NCI-H2196 treated with DMSO at 0.1 percent for 48 hours (cell line): ENCODE data around the gene GNA15.

Experiments
- DNase-seq: peaks from one replicate; lab custom pipeline; 2025; ENCODE audit not compliant: unreplicated experiment; lab: John Stamatoyannopoulos, UW

The GNA15 gene

DNA sequence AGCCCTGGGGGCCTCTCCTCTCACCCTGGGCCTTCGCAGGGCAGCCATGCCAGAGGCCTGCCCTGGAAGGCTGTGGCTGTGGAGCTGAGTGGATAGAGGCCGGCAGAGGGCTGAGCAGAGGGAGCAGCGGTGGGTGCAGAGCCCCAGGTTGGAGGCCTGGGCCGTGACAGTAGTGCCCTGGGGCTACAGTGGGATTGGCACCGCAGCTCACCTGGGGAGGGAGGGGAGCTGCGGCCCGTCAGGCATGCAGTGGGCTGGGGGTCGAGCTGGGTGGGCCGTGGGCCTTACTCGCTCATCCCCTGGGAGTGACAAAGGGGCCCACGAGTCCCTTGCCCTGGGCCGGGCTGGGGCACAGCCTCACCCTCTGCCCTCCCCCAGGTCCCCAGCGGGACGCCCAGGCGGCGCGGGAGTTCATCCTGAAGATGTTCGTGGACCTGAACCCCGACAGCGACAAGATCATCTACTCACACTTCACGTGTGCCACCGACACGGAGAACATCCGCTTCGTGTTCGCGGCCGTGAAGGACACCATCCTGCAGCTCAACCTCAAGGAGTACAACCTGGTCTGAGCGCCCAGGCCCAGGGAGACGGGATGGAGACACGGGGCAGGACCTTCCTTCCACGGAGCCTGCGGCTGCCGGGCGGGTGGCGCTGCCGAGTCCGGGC lies 15.1 kb upstream of the GNA15 start:
- no peak for DNase-seq

GRCh38 chr19:3121396-3121795 lies 14.4 kb upstream of the GNA15 start:
- DNase-seq = no peak

- DNase-seq = no peak
These were observed 13.9 kb upstream of the GNA15 start for GRCh38 chr19:3121821-3122511.

- DNase-seq = no peak
These were observed 13.3 kb upstream of the GNA15 start for GRCh38 chr19:3122512-3122870.

GRCh38 chr19:3123088-3123721 lies 12.6 kb upstream of the GNA15 start:
- DNase-seq = no peak

DNA sequence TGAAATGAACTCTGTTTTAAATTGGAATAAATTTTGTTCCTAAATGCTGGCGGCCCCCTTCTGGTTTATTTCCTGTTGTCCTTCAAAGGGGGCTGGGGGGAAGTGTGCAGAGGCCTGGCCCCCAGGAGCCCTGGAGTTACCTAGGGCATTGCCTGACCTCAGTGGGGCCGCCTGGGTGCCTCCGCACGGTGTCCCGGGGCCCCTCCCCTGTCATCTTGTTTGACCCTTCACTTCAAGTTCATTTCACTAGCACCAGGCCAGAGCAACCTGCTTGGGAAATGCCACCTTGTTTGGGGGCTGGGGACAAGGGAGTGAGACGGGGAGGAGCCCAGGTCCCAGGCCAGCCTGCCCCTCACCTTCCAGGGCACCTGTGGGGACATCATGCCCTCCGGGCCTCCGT lies 11.9 kb upstream of the GNA15 start:
- DNase-seq = no peak

- DNase-seq = no peak
These were observed 11.2 kb upstream of the GNA15 start for GRCh38 chr19:3124630-3125029.

GRCh38 chr19:3125900-3126524 lies 9.8 kb upstream of the GNA15 start:
- DNase-seq = peak; percentile 60

GRCh38 chr19:3129112-3129511 lies 6.7 kb upstream of the GNA15 start:
- no peak for DNase-seq

- DNase-seq = no peak
These were observed 4.7 kb upstream of the GNA15 start for GRCh38 chr19:3131168-3131567.

GRCh38 chr19:3132971-3133792 lies 2.7 kb upstream of the GNA15 start:
- peak; percentile 8 for DNase-seq

DNA sequence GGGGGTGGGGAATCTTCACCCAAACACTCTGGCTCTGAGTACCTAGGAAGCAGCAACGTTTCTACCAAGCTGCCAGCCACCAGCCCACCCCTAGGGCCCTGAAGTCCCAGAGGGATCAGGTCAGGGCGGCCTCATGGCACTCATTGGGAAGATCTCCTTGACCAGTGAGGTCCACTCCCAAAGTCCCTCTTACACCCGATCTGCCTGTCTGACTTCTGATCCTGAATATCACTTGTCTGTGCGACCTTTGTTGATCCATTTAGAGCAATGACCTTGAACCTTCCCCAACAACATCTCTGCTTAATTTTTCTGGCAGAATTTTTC lies 2.1 kb upstream of the GNA15 start:
- DNase-seq = no peak

DNA sequence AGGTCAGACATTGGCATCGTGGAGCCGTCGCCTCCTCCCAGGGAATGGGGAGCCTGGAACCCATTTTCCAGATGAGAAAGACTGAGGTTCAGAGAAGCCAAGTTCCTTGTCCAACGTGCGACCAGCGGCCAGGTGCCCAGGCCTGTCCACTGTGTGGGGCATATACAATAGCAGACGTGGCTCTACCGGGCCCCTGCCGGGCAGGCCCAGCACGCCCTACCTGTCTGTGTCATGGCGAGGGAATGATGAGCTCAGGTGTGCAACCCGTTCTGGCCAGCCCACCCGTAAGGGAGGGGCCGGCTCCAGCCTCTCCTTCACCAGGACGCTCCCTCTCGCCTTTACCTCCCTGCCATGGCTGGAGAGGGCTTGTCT lies 837 bp downstream of the GNA15 start:
- no peak for DNase-seq

- no peak for DNase-seq
These were observed 1.3 kb downstream of the GNA15 start for GRCh38 chr19:3137119-3137518.

DNA sequence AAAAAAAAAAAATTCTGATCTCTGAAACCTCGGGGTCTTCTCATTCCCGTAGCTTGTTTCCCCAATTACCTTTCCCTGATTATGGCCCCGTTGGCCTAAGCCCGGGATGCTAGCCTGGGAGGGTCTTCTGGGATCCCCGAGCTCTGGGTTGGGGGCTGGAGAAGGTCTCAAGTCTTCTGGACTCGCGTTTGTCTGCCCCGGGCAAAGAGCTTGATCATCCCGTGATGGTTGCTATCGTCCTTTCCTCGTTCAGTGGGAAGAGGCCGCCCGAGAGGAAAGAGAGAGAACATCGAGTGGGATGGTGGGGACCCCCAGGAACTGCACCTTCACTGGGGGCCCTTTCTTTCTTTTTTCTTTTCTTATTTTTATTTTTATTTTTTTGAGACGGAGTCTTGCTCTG lies 2.4 kb downstream of the GNA15 start:
- no peak for DNase-seq

DNA sequence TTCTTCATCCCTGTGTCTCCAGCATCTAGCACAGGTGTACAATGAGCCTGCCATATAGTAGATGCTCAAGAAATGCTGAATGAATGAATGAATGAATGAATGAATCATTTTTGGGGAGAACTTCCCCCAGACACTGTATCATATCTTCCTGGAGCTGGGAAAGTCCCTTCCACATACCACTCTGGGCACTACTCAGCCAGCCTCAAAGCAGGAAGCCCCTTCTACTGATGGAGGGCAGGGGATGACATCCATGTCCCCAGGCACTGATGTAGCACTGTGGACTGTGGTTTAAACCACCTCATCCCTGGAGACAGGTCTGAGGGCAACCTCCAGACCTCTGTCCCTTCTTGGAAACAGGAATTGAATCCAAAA lies 4.8 kb downstream of the GNA15 start:
- no peak for DNase-seq

DNA sequence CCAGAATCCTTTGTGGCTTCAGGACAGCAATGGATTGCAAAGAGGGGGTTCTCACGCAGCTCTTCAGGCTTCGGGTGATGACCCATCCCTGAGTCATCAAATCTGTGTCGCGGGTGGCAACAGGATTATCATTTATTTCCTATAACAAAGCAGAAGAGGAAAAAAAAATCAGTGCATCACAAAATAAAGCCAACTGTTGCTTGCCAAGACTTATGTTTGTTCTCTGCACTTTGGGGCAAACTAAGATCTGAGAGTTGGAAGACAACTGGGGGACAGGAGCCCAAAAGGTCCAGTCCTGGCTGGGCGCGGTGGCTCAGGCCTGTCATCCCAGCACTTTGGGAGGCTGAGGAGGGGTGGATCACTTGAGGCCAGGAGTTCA lies 6.4 kb downstream of the GNA15 start:
- DNase-seq = no peak

GRCh38 chr19:3142781-3143337 lies 7.0 kb downstream of the GNA15 start:
- no peak for DNase-seq

DNA sequence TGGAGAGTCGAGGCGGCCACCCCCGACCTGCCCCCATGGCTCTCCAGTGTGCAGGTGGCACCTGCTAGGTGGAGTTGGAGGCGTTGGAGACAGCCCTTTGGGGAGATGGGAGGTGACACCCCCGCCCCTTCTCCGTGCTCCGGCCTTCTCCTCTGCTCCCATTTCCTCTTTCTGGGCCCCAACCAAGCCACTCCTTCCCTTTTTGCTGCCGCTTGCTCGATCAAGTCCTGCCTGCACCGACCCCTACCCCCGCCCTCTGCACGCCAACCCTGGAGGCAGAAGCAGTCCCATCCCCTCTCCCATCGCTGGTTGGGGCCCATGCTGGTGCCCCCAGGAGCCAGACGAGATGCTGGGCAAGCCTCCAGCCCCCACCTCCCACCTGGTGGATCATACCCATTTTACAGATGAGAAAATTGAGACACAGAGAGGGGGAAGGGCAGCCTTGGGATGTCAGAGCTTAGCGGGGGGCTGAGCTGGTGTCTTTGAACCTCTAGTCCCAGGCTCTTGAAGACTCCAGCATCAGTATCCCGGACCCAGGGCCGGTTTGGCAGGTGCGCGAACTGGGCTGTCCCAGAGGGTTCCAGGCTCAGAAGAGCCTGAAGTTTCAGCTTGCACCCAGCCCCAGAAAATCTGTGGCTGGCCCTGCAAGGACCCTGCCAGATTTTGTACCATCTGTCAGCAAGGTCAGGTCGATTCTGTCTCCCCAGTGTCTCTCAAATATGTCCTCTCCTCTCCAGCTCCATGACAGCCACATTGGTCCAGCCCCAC lies 10.3 kb downstream of the GNA15 start:
- no peak for DNase-seq

DNA sequence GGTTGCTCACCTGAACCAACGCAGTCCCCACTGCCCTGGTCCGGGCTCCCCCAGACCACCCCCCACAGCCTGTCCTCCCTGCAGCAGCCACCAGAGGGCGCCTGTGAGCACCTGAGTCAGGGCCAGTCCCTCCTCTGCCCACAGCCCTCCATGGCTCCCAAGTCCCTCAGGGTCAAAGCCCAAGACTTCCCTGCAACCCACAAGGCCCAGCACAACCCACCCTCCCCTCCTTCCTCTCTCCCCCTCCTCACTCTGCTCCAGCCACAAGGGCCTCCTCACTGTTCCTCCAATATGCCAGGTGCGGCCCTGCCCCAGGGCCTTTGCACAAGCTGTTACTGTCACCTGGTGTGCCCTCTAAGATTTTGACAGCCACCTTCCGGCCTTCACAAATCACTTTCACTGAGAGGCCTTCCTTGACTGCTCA lies 10.9 kb downstream of the GNA15 start:
- no peak for DNase-seq
